Measurements from ENCODE around the gene BTBD9.

GRCh38 chr6:38311201-38311600 is 328.5 kb downstream of the BTBD9 start:
- TF ChIP-seq POLR2AphosphoS5 (IDR thresholded peaks at IDR 0.05; ENCODE audit: borderline replicate concordance, low read depth, low read length) (no peak), FOXP2 (optimal IDR thresholded peaks at IDR 0.05; ENCODE audit: control extremely low read depth, extremely low read length, insufficient read depth) (no peak), EZH2 (IDR thresholded peaks at IDR 0.05) (no peak)
